Inferior parietal cortex (tissue), 1 donor: ENCODE measurements around the gene FOXP4.

Experiments
- DNase-seq: peaks from one replicate; pipeline ENCODE4 v3.0.0-alpha.2; 2016; ENCODE audit errors: extremely low spot score

Gene FOXP4

GRCh38 chr6:41642960-41643898 lies 97.0 kb downstream of the FOXP4 start:
- DNase-seq = no peak

DNA sequence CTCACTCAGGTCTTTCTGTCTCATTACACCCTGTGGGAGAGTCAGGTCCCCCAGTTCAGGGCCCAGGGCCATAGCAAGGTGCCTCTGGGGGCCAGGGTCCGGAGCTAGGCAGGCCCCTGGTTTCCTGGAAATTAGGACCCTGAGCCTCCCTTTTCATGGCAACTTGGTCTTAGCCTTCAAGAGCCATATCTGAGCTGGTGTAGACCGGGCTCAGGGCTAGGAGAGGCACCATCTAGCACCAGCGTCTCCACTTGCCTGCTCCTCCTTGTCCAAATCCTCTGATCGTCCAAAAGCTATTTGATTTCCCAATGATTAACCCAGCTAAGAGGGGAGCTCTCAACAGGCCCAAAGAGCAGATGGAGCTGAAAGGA lies 97.7 kb downstream of the FOXP4 start:
- DNase-seq = no peak

DNA sequence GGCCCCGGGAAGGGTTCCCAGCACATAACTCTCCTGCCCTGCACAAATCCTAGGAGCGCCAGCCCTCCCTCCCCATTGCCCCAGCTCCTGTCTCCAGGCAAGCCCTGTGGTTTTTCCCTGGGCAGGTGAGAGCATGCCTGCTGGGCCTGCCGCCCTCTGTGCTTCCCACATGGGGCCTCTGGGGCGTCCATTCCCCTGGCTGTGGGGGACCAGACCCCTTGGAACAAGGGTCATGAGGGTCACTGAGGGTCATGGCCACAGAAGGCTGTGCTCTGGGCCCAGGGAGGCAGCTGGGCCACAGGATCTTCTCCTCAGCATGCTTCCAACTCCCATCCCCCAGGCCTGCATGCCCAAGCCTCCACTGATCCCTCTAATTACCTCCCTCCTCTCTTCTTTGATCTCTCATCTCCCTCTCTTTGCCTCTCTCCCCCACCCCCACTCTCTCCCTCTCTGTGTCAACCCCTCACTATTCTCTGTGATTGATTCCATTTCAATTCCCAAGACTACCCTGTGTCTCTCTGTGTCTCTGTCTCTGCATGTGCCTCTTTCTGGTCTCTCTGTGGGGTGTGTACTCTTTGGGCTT lies 98.2 kb downstream of the FOXP4 start:
- no peak for DNase-seq

DNA sequence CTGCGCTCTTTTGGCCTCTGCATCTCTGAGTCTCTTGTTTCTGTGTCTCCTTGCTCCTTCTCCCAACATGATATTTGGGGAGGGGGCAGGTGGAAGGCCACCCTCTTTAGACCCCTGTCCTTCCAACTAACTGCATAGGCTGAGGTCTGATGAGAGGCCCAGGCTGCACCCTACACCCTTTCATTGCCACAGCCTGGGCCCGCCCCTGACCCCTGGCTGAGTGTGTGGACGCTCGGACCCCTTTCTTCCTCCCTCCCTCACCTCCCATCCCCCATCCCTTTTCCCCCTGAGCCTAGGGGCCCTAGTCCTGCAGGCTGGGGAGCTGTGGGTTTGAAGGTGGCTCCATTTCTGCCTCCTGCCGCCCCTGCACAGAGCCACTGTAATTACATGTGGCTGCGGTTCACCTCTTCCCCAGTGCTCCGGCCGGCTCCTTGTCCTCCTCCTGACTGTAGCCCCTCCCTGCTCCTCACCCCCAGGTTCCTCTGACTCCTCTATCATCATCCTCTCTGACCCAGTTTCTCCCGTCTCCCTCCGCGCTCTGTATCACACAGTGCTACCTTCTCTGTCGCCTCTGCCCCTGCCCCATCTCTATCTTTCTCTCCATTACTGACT lies 98.9 kb downstream of the FOXP4 start:
- no peak for DNase-seq

DNA sequence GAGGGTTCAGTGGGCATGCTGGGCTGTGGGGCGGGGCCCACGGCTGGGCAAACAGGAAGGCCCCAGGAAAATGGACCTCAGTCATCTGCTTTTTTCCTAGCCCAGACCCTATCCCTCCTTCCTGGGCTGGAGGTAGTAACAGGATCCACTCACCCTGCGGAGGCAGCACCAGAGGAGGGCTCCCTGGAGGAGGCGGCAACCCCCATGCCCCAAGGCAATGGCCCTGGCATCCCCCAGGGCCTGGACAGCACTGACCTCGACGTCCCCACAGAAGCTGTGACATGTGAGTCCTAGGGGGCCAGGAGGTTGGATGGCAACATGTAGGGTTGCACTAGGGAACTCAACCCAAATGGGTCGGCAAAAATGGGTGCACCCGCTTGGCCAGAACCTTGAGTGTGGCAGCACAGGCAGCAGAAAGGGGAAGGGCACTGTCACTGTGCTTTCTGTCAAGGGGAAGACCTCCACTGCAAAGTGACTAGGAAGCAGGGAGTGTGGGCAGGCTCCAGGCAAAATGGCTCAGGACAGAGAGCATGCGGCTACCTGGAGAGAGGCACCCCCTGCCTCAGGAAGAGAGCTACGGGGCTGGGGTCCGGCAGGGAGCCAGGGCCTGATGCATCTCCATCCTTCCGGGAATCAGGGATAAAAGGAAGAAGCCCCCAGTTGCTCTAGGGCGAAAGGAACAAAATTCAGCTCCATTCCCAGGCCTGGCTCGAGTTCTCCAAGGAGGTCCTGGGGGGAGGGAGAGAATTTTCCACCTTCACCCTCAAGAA lies 100.0 kb downstream of the FOXP4 start:
- DNase-seq = no peak

GRCh38 chr6:41647061-41647511 lies 100.9 kb downstream of the FOXP4 start:
- DNase-seq = no peak

DNA sequence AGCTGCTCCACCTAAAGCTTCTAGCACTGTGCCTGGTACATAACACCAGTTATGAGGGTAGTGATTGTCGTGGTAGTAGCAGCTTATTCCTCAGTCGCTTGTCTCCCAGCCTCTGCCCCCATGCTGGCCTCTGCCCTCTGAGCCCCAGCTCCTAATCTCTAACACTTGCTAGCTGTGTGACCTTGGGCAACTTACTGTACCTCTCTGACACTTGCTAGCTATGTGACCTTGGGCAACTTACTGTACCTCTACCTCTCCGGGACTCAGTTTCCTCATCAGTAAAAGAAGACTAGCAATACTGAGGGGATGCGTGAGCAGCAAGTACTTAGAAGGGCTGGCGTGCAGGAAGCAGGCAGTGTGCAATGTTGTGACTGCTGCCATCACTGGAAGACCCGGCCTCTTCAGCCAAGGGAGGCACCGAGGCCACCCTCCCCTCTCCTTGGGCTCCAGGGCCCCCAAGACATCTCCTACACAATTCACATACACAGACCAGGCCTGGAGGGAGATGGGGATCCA lies 101.9 kb downstream of the FOXP4 start:
- DNase-seq = no peak

DNA sequence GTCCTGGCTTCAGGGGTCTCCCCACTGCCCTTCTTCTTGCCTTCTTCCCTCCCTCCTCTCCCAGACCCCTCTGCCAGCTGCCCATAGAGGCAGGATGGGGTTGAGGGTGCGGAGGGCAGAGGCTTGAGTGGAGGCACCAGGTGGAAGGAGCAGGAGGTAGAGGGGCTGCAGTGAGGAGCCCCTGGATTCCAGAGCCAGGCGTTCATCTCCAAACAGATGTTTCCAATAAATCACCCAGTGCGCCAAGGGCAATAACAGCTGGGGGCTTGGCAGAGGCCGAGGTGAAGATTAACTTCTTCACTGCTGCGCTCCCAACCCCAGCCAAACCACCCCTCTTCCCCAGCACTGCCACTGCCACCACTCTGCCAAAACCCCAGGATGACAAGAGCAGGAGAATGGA lies 102.7 kb downstream of the FOXP4 start:
- DNase-seq = no peak

- DNase-seq = no peak
Observed at GRCh38 chr6:41649596-41649995, 103.4 kb downstream of the FOXP4 start.

GRCh38 chr6:41650120-41650519 lies 103.9 kb downstream of the FOXP4 start:
- DNase-seq = no peak

GRCh38 chr6:41651246-41651961 lies 105.2 kb downstream of the FOXP4 start:
- DNase-seq = no peak
